ENCODE data around the gene PRIM2. TPM values are rescaled to one million over a fixed set of nuclear protein-coding genes. Genes with fewer than 3 reads are reported as not detected.
"Not testable (repeated sequence)": the region's sequence is repeated elsewhere in the genome, so short reads cannot be mapped to it uniquely, and the experiment has no call there.

PRIM2 gene
- total and polyA plus RNA-seq, 2 of the 4 experiments (the other 2 are of a cell fraction) = 11.8 to 37.5 TPM

GRCh38 chr6:57419341-57419740 lies 101.9 kb downstream of the PRIM2 start:
- H3K14ac ChIP-seq (replicated peaks; ENCODE audit: low read depth, low read length); H3K4me3 ChIP-seq (ENCODE audit: insufficient read depth, low read depth, low read length); H2BK120ac ChIP-seq (ENCODE audit: low read depth, low read length); H2AFZ ChIP-seq (replicated peaks; ENCODE audit: low read length, poor library complexity); H4K20me1 ChIP-seq (ENCODE audit: insufficient read depth, low read length); H4K5ac ChIP-seq (ENCODE audit: low read depth, low read length); H2BK15ac ChIP-seq (ENCODE audit: low read depth, low read length); H2AK9ac ChIP-seq (replicated peaks; ENCODE audit: low read depth, low read length, poor library complexity); H3K9me3 ChIP-seq (ENCODE audit: control insufficient read depth, insufficient read depth, low read length); H3K23ac ChIP-seq (ENCODE audit: low read depth, low read length); H2BK5ac ChIP-seq (ENCODE audit: low read depth, low read length, poor library complexity, severe bottlenecking); intact Hi-C loops (cut with micrococcal nuclease); ATAC-seq (ENCODE audit: low read depth); H2BK20ac ChIP-seq (ENCODE audit: low read depth, low read length); H3K36me3 ChIP-seq (ENCODE audit: control insufficient read depth, insufficient read depth, low read length); H3K9me1 ChIP-seq (ENCODE audit: insufficient read depth, low read length); dilution Hi-C loops (cut with HindIII; ENCODE audit: low sequenced_read_pairs, unreplicated experiment); H3K27me3 ChIP-seq (ENCODE audit: control insufficient read depth, insufficient read depth, low read length); H4K91ac ChIP-seq (ENCODE audit: insufficient read depth, low read depth, low read length); DNase-seq; H3K9ac ChIP-seq (ENCODE audit: low read depth, low read length); H2AK5ac ChIP-seq (ENCODE audit: low read depth, low read length); H3K27ac ChIP-seq (ENCODE audit: insufficient read depth, low read length); BruUV-seq (replicated peaks); H3K18ac ChIP-seq (ENCODE audit: low read depth, low read length); H3K4ac ChIP-seq (ENCODE audit: low read depth, low read length); H3K56ac ChIP-seq (ENCODE audit: extremely low read depth, insufficient read depth, low read length); H3K4me1 ChIP-seq (ENCODE audit: control insufficient read depth, insufficient read depth, low read length); POLR2A ChIA-PET (ENCODE audit: unreplicated experiment); in situ Hi-C loops (cut with MboI; ENCODE audit: low sequenced_read_pairs); H3K4me2 ChIP-seq (ENCODE audit: low read depth, low read length): not testable (repeated sequence)
- CTCF ChIA-PET = interaction anchor here (0.5 kb wide), 1 partner anchor 201 kb away, joined by 3 read pairs; no protein-coding TSS in a partner anchor
- Histone ChIP-seq H3K79me1 (ENCODE audit: low read depth in 1 of 2, low read length in 2 of 2) (peaks cover 15 to 24% of the 10 kb centered on the region in 2 experiments), H4K8ac (ENCODE audit: low read depth in 2 of 2, low read length in 2 of 2) (peak overlapping the region in 1 of 2 experiments; percentile 25; a peak in 1 of 4 replicates)

Data from IMR-90 (cell line).